DND-41 (cell line): ENCODE measurements around the gene UMPS.

ENCODE experiments used
- ATAC-seq: fragments of 200-7000 bp; cut with Tn5 transposase; 3 replicates; pipeline ENCODE4 v1.9.1; 2021; ENCODE audit warnings: low read depth; ENCODE audit not compliant: insufficient read depth
- DNase-seq: peaks from one replicate; pipeline ENCODE4 v3.0.0-alpha.2; 2020
- H2AFZ ChIP-seq: 2 replicates; pipeline ENCODE4 v1.6.0; 2012; ENCODE audit warnings: low read depth, low read length
- H3K27ac ChIP-seq: 2 replicates; pipeline ENCODE4 v1.5.1; 2012; ENCODE audit warnings: low read length, inconsistent platforms
- H3K27me3 ChIP-seq: fragments of 200-600 bp; sonication (generic); 2 replicates; pipeline ENCODE4 v1.6.0; 2012; ENCODE audit warnings: low read length, mild to moderate bottlenecking, inconsistent platforms; ENCODE audit not compliant: insufficient read depth, poor library complexity
- H3K36me3 ChIP-seq: 2 replicates; pipeline ENCODE4 v1.5.1; 2012; ENCODE audit warnings: low read length, inconsistent platforms; ENCODE audit not compliant: insufficient read depth
- H3K4me1 ChIP-seq: 2 replicates; pipeline ENCODE4 v1.5.1; 2012; ENCODE audit warnings: mild to moderate bottlenecking, low read length; ENCODE audit not compliant: insufficient read depth
- H3K4me2 ChIP-seq: 2 replicates; pipeline ENCODE4 v1.6.0; 2012; ENCODE audit warnings: mild to moderate bottlenecking, moderate library complexity, low read length, inconsistent platforms; ENCODE audit not compliant: insufficient read depth
- H3K4me3 ChIP-seq, 2 experiments: fragments of 200-600 bp in 1 of 2; shearing (Covaris generic) in 1 of 2; 2 replicates each; pipeline ENCODE4 v1.5.1; 2012 to 2016; ENCODE audit warnings: inconsistent platforms in 2 of 2, low read length in 2 of 2, mild to moderate bottlenecking in 2 of 2, low read depth in 1 of 2, moderate library complexity in 1 of 2
- H3K79me2 ChIP-seq: 2 replicates; pipeline ENCODE4 v1.6.0; 2012; ENCODE audit warnings: low read length, inconsistent platforms; ENCODE audit not compliant: insufficient read depth
- H3K9ac ChIP-seq: 2 replicates; pipeline ENCODE4 v1.6.0; 2012; ENCODE audit warnings: low read depth, mild to moderate bottlenecking, inconsistent platforms, low read length, moderate library complexity
- H3K9me3 ChIP-seq: 2 replicates; pipeline ENCODE4 v1.5.1; 2012; ENCODE audit warnings: low read length, moderate library complexity, mild to moderate bottlenecking, inconsistent platforms; ENCODE audit not compliant: insufficient read depth, severe bottlenecking
- H4K20me1 ChIP-seq: 2 replicates; pipeline ENCODE4 v1.6.0; 2012; ENCODE audit warnings: low read length; ENCODE audit not compliant: insufficient read depth
- CTCF ChIP-seq: IDR thresholded peaks from 2 replicates; pipeline ENCODE4 v1.5.1; 2012; ENCODE audit warnings: borderline replicate concordance, low read length, moderate library complexity, mild to moderate bottlenecking; ENCODE audit not compliant: poor library complexity, severe bottlenecking; ENCODE audit errors: extremely low read depth
- EZH2 ChIP-seq: IDR thresholded peaks from 3 replicates; pipeline ENCODE4 v1.6.1; 2012; ENCODE audit warnings: borderline replicate concordance, low read depth, mild to moderate bottlenecking, moderate library complexity, low read length, inconsistent platforms; ENCODE audit not compliant: severe bottlenecking

UMPS gene

GRCh38 chr3:124770336-124771082 is 40.3 kb downstream of the UMPS start:
- H4K20me1 ChIP-seq = no peaks in the 10 kb centered on the region
- no peak for ATAC-seq
- no peaks in the 10 kb centered on the region for H3K36me3 ChIP-seq
- no peak overlapping the region for H3K9ac ChIP-seq
- TF ChIP-seq EZH2 (no peak), CTCF (no peak)
- no peak overlapping the region for H3K4me2 ChIP-seq
- no peaks in the 10 kb centered on the region for H3K79me2 ChIP-seq
- no peak for DNase-seq
- no peaks in the 10 kb centered on the region for H3K4me1 ChIP-seq
- H3K27me3 ChIP-seq = no peaks in the 10 kb centered on the region
- no peak overlapping the region for H3K27ac ChIP-seq
- no peaks in the 10 kb centered on the region for H3K9me3 ChIP-seq
- H3K4me3 ChIP-seq = no peak overlapping the region
- no peak overlapping the region for H2AFZ ChIP-seq

GRCh38 chr3:124771083-124771445 is 40.8 kb downstream of the UMPS start:
- Histone ChIP-seq H3K36me3 (no peaks in the 10 kb centered on the region), H3K79me2 (no peaks in the 10 kb centered on the region), H4K20me1 (no peaks in the 10 kb centered on the region), H3K27ac (no peak overlapping the region), H3K4me3 (no peak overlapping the region), H3K9ac (no peak overlapping the region), H3K27me3 (no peaks in the 10 kb centered on the region), H3K9me3 (no peaks in the 10 kb centered on the region), H3K4me2 (no peak overlapping the region), H2AFZ (no peak overlapping the region), H3K4me1 (no peaks in the 10 kb centered on the region)
- ATAC-seq (no peak), DNase-seq (no peak)
- TF ChIP-seq EZH2 = no peak
- TF ChIP-seq CTCF = no peak

GRCh38 chr3:124772081-124772831 is 42.0 kb downstream of the UMPS start:
- no peaks in the 10 kb centered on the region for H3K27me3 ChIP-seq
- no peaks in the 10 kb centered on the region for H3K4me1 ChIP-seq
- H3K9ac ChIP-seq = no peak overlapping the region
- TF ChIP-seq EZH2 (no peak), CTCF (no peak)
- H3K79me2 ChIP-seq = no peaks in the 10 kb centered on the region
- H3K4me2 ChIP-seq = no peak overlapping the region
- H3K27ac ChIP-seq = no peak overlapping the region
- DNase-seq (no peak), ATAC-seq (no peak)
- no peaks in the 10 kb centered on the region for H3K9me3 ChIP-seq
- no peak overlapping the region for H2AFZ ChIP-seq
- no peaks in the 10 kb centered on the region for H4K20me1 ChIP-seq
- H3K36me3 ChIP-seq = no peaks in the 10 kb centered on the region
- H3K4me3 ChIP-seq = no peak overlapping the region
